ENCODE measurements around the gene MERTK. TPM values are rescaled to one million over a fixed set of nuclear protein-coding genes. Genes with fewer than 3 reads are reported as not detected.

MERTK gene
- total RNA-seq, 2 donors from 2014 or later: 22.2 to 43.6 TPM

DNA sequence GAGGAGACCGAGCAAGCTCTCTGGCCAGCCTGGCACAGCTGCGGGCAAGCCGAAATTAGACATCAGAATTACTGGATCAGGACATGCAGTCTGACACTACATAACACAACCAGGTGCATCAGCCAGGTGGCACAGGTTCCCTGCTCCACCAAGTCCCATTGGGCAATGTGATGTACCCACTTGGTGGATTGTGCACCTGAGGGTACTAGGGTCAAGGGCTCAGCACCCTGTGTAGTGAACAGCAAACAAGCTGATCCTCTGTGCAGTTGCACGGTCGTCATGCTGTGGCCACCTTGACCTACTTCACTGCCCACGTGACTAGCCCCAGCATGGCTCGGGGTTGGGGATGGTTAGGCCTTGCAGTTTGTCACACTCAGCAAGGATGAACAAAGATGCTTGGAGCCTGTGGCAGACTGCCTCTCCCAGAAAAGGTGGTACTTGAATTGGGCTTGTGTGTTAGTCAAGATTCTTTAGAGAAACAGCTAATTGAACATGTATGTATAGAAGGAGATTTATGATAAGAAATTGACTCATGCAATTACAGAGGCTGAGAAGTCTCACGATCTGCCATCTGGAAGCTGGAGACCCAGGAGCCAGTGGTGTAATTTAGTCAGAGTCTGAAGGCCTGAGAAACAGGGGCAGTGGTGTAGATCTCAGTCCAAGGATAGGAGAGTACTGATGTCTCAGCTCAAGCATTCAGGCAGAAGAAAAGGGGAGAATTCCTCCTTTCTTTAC, 85.2 kb downstream of the MERTK start:
- no peaks in the 10 kb centered on the region for H3K4me1 ChIP-seq (replicated peaks)
- no peak for TF ChIP-seq POLR2AphosphoS5 (IDR thresholded peaks at IDR 0.05)
- no peak for TF ChIP-seq POLR2A (IDR thresholded peaks at IDR 0.05)
- TF ChIP-seq, protein P1, sequence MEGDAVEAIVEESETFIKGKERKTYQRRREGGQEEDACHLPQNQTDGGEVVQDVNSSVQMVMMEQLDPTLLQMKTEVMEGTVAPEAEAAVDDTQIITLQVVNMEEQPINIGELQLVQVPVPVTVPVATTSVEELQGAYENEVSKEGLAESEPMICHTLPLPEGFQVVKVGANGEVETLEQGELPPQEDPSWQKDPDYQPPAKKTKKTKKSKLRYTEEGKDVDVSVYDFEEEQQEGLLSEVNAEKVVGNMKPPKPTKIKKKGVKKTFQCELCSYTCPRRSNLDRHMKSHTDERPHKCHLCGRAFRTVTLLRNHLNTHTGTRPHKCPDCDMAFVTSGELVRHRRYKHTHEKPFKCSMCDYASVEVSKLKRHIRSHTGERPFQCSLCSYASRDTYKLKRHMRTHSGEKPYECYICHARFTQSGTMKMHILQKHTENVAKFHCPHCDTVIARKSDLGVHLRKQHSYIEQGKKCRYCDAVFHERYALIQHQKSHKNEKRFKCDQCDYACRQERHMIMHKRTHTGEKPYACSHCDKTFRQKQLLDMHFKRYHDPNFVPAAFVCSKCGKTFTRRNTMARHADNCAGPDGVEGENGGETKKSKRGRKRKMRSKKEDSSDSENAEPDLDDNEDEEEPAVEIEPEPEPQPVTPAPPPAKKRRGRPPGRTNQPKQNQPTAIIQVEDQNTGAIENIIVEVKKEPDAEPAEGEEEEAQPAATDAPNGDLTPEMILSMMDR (IDR thresholded peaks at IDR 0.05): no peak
- no peaks in the 10 kb centered on the region for H3K9me3 ChIP-seq
- intact Hi-C loops (cut with DNase I): no loop called here
- H3K36me3 ChIP-seq: peaks cover 0 to 10% of the 10 kb centered on the region in 2 donors
- 68% methylated on average over 8 of the region's 8 CpGs for WGBS
- no peak for DNase-seq (ENCODE audit: low spot score)
- no peaks in the 10 kb centered on the region for H3K27me3 ChIP-seq (replicated peaks; ENCODE audit: insufficient read depth)
- H3K4me3 ChIP-seq: no peak overlapping the region
- H3K27ac ChIP-seq: no peak overlapping the region

DNA sequence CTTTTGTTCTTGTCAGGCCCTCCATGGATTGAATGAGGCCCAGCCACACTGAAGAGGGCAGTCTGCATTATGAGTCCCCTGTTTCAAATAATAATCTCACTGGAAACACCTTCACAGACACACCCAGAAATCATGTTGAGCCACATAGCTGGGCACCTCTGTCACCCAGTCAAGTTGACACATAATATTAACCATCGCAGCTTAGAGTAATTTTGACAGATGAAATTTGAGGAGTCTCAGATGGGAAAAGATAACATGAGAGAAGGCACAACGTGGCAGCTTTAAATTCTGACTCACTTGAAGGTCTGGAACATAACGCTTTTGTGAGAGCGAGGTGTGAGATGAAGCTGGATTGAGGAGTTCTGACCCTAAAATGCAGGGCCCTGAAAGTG, 85.8 kb downstream of the MERTK start:
- Histone ChIP-seq H3K36me3 (peaks cover 0 to 10% of the 10 kb centered on the region in 2 donors), H3K9me3 (no peaks in the 10 kb centered on the region), H3K4me3 (no peak overlapping the region), H3K27me3 (replicated peaks; ENCODE audit: insufficient read depth) (no peaks in the 10 kb centered on the region), H3K27ac (no peak overlapping the region), H3K4me1 (replicated peaks) (no peaks in the 10 kb centered on the region)
- intact Hi-C loops (cut with DNase I): no loop called here
- DNase-seq (ENCODE audit: low spot score): no peak
- 70% methylated on average over 4 of the region's 4 CpGs for WGBS
- TF ChIP-seq, protein P1 (IDR thresholded peaks at IDR 0.05): no peak

DNA sequence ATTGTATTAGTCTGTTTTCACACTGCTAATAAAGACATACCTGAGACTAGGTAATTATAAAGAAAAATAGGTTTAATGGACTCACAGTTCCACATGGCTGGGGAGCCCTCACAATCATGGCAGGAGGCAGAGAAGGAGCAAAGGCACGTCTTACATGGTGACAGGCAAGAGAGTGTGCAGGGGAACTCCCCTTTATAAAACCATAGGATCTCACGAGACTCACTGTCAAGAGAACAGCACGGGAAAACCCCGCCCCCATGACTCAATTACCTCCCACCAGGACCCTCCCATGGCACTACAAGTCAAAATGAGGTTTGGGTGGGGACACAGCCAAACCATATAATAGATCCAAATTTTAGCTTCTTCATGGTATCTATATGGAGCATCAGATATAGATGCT, 87.1 kb downstream of the MERTK start:
- no peaks in the 10 kb centered on the region for H3K4me1 ChIP-seq (replicated peaks)
- no peaks in the 10 kb centered on the region for H3K27me3 ChIP-seq (replicated peaks; ENCODE audit: insufficient read depth)
- intact Hi-C loops (cut with DNase I): no loop called here
- TF ChIP-seq POLR2AphosphoS5 (IDR thresholded peaks at IDR 0.05) (no peak), POLR2A (IDR thresholded peaks at IDR 0.05) (no peak)
- TF ChIP-seq, protein P1 (IDR thresholded peaks at IDR 0.05): no peak
- no peak for DNase-seq (ENCODE audit: low spot score)
- H3K9me3 ChIP-seq: no peaks in the 10 kb centered on the region
- H3K36me3 ChIP-seq: peaks cover 0 to 10% of the 10 kb centered on the region in 2 donors
- 84% methylated on average over 4 of the region's 4 CpGs for WGBS
- no peak overlapping the region for H3K27ac ChIP-seq
- H3K4me3 ChIP-seq: no peak overlapping the region

DNA sequence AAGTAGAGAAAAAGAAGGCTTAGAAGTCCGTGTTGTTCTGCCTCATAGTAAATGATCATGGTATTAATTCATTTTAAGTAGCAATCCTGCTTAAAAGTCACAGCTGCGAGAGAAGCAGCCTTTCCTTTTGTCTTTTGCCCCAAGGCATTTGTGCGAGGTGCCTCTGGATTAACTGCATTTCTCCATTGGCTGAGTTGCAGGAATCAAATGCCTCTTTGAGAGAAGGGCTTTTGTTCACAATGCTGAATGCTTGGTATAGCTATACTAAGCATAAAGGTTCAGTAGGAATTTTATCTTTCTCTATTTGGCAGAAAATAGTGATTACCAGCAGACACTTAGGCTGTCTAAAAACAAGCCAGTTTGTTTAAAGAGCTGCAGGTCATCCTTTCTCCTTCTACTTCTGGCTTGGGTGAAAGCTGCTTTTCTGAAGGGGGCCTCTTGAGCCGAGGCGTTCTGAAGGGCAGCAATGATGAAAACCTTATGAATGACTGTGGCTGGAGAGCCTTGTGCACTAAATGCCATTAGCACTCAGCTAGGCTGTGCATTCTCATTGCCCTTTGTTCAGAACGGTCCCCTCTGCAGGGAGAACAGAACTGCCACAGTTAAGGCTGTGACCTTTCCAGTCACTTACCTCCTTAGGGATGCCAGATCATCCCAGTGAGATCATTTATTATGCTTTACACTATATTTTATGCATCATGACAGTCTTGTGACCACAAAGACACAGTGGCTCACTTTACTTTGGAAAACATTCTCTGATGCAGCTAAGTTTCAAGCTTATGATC, 87.9 kb downstream of the MERTK start:
- Histone ChIP-seq H3K36me3 (peaks cover 0 to 10% of the 10 kb centered on the region in 2 donors), H3K4me3 (no peak overlapping the region), H3K27me3 (replicated peaks; ENCODE audit: insufficient read depth) (no peaks in the 10 kb centered on the region), H3K27ac (no peak overlapping the region), H3K9me3 (no peaks in the 10 kb centered on the region), H3K4me1 (replicated peaks) (no peaks in the 10 kb centered on the region)
- TF ChIP-seq POLR2A (IDR thresholded peaks at IDR 0.05) (no peak), POLR2AphosphoS5 (IDR thresholded peaks at IDR 0.05) (no peak)
- TF ChIP-seq, protein P1 (IDR thresholded peaks at IDR 0.05): no peak
- WGBS: 27% methylated on average over 6 of the region's 6 CpGs
- intact Hi-C loops (cut with DNase I): no loop called here
- no peak for DNase-seq (ENCODE audit: low spot score)
